Kasumi-1 (cell line): ENCODE data around the gene CHD8.

Source experiments
- DNase-seq, 2 experiments: peaks; one replicate each; lab custom pipeline; 2025; lab: John Stamatoyannopoulos, UW

Gene CHD8

GRCh38 chr14:21369949-21370679 is 85.8 kb downstream of the CHD8 start:
- DNase-seq = no peak

- DNase-seq = no peak
These were observed 88.3 kb downstream of the CHD8 start for GRCh38 chr14:21367582-21368144.

DNA sequence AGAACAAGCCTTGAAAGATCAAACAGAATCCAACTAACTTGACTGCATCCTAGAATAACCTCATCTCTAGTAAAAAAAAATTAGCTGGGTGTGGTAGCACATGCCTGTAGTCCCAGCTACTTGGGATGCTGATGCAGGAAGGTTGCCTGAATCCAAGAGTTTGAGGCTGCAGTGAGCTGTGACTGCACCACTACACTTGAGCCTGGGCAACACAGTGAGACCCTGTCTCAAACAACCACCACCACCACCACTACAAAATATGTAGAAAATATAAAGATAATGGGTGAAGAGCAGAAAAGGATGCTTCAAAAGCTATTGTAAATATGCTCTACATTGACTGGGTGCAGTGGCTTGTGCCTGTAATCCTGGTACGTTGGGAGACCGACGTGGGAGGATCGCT is 99.4 kb downstream of the CHD8 start:
- no peak for DNase-seq

- peak; percentile 84 to 89 for DNase-seq
These were observed 103.3 kb downstream of the CHD8 start for GRCh38 chr14:21352587-21352986.

DNA sequence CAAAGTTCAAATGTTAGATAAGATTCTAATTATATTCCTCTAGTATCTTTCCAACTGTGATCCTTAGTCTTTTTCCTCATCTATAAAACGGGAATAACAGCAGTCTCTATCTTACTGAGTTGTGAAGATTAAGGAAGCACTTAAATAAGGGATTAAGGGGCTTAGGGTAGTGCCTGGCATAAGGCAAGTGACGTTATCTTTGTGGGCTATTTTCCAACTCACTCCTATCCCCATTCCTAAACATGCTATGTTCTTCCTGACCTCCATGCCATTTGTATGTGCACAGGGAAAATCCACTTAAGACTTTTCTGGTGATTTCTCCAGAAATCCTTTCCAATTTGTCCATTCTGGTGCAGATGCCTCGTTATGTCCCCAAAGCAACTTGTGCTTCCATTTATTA is 105.4 kb downstream of the CHD8 start:
- no peak for DNase-seq

- no peak for DNase-seq
These were observed 108.7 kb downstream of the CHD8 start for GRCh38 chr14:21347201-21347600.

DNA sequence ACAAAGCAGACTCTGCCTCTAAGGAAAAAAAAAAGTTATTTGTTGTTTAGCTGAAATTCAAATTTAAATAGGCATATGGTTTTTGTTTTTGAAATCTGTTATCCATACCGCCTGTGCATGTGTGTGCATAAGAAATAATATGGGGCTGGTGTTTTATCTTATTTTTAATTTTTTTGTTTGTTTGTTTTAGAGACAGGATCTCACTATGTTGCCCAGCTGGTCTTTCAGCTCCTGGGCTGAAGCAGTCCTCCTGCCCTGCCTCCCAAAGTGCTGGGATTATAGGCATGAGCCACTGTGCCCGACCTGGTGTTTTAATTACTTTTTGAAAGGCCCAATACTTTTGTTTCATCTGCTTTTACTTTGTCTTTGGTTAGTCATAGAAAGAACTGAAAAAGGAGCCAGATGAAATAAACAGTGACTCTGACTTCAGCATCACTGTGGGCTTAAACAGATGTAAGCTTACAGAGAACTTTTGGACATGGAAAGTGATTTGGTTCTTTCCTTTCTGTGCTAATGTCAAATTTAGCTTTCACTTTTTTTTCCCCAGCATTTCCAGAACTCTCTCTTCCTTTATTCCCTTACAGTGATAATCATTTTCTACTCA is 109.3 kb downstream of the CHD8 start:
- DNase-seq = no peak

DNA sequence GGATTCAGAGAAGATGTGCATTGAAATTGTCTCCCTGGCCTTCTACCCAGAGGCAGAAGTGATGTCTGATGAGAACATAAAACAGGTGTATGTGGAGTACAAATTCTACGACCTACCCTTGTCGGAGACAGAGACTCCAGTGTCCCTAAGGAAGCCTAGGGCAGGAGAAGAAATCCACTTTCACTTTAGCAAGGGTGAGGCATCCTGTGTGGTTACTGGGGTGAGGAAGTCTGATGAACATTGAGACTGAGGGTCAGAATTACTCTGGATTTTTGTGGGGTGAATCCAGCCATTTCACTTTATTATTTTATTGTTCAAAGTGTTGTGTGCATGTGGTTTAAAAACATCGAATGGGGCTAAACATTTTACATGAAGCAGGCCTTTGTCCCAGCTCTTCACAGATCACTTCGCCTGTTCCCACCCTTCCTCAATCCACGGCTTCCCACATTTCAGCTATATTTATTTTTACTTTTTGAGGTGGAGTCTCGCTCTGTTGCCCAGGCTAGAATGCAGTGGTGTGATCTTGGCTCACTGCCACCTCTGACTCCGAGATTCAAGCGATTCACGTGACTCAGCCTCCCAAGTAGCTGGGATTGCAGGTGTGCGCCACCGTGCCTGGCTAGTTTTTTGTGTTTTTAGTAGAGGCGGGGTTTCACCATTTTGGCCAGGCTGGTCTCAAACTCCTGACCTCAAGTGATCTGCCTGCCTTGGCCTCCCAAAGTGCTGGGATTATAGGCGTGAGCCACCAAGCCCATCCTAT is 112.7 kb downstream of the CHD8 start:
- DNase-seq = peak in 1 of 2 experiments; percentile 8
